ENCODE results near the gene EXOC3. TPM values are rescaled to one million over a fixed set of nuclear protein-coding genes. Genes with fewer than 3 reads are reported as not detected.

EXOC3 gene
- total RNA-seq, 4 donors from 2014 or later, result 39.1 to 54.6 (median 42.8) TPM

GRCh38 chr5:469752-470483 is 26.9 kb downstream of the EXOC3 start:
- Histone ChIP-seq H3K27me3 (peaks cover 0 to 3% (median 1%) of the 10 kb centered on the region in 4 donors), H3K4me1 (peaks cover 19 to 33% (median 23%) of the 10 kb centered on the region in 3 donors), H3K36me3 (peaks cover 0 to 53% (median 18%) of the 10 kb centered on the region in 3 donors), H3K27ac (no peak overlapping the region), H3K4me3 (no peak overlapping the region), H3K9me3 (no peaks in the 10 kb centered on the region)
- intact Hi-C loops (cut with DNase I), result no loop called here
- 74 to 88% methylated on average over 13 to 14 of the region's 19 CpGs for WGBS, 2 donors
- no peak for DNase-seq
- TF ChIP-seq POLR2A (IDR thresholded peaks at IDR 0.05) (no peak), CTCF (IDR thresholded peaks at IDR 0.05) (no peak)

GRCh38 chr5:470961-471749 is 28.2 kb downstream of the EXOC3 start:
- peak overlapping the region in 1 of 4 donors; percentile 94 for H3K27ac ChIP-seq
- H3K9me3 ChIP-seq, result no peaks in the 10 kb centered on the region
- WGBS, 2 donors, result 57 to 85% methylated on average over 8 to 20 of the region's 31 CpGs
- intact Hi-C loops (cut with DNase I), result no loop called here
- H3K27me3 ChIP-seq, result peaks cover 0 to 15% (median 6%) of the 10 kb centered on the region in 4 donors
- H3K4me1 ChIP-seq, result peaks cover 31 to 45% (median 32%) of the 10 kb centered on the region in 3 donors
- TF ChIP-seq CTCF (IDR thresholded peaks at IDR 0.05) (no peak), POLR2A (IDR thresholded peaks at IDR 0.05) (no peak)
- peaks cover 0 to 41% (median 11%) of the 10 kb centered on the region in 3 donors for H3K36me3 ChIP-seq
- no peak for DNase-seq
- H3K4me3 ChIP-seq, result peak overlapping the region in 3 of 4 donors; percentile 87 to 98 (median 95)

- DNase-seq, result no peak
- Histone ChIP-seq H3K4me3 (peak overlapping the region; percentile 84 to 98 (median 91)), H3K9me3 (no peaks in the 10 kb centered on the region), H3K4me1 (peaks cover 32 to 51% (median 36%) of the 10 kb centered on the region in 3 donors), H3K36me3 (peaks cover 0 to 35% (median 5%) of the 10 kb centered on the region in 3 donors), H3K27ac (peak overlapping the region; percentile 82 to 94 (median 88)), H3K27me3 (peaks cover 0 to 21% (median 6%) of the 10 kb centered on the region in 4 donors)
- WGBS, 2 donors, result 55 to 83% methylated on average over 4 to 6 of the region's 6 CpGs
- intact Hi-C loops (cut with DNase I), result no loop called here
- TF ChIP-seq CTCF (IDR thresholded peaks at IDR 0.05), result no peak
Measured at GRCh38 chr5:471750-472058, 28.7 kb downstream of the EXOC3 start.

- TF ChIP-seq POLR2A (IDR thresholded peaks at IDR 0.05) (no peak), CTCF (IDR thresholded peaks at IDR 0.05) (no peak)
- DNase-seq, result no peak
- H3K36me3 ChIP-seq, result peaks cover 0 to 31% (median under 1%) of the 10 kb centered on the region in 3 donors
- 0% methylated on average over 11 of the region's 30 CpGs; no CpG with 5 or more reads in 1 of the 2 donors for WGBS, 2 donors
- H3K4me3 ChIP-seq, result peak overlapping the region; percentile 84 to 98 (median 91)
- intact Hi-C loops (cut with DNase I), result no loop called here
- peaks cover 0 to 25% (median 6%) of the 10 kb centered on the region in 4 donors for H3K27me3 ChIP-seq
- peak overlapping the region; percentile 82 to 94 (median 88) for H3K27ac ChIP-seq
- no peaks in the 10 kb centered on the region for H3K9me3 ChIP-seq
- peaks cover 32 to 55% (median 36%) of the 10 kb centered on the region in 3 donors for H3K4me1 ChIP-seq
Measured at GRCh38 chr5:472076-472655, 29.2 kb downstream of the EXOC3 start.
